Endothelial cell of umbilical vein (primary cell): ENCODE measurements around the gene MGAT5.

Experiments used
- CTCF ChIP-seq, 2 donors: IDR thresholded peaks; 1 replicate in 1 of 2; 2 replicates in 1 of 2; pipeline ENCODE4 v1.5.1; 2011; ENCODE audit warnings: low read length in 2 of 2, mild to moderate bottlenecking in 2 of 2, moderate library complexity in 2 of 2, control low read depth in 1 of 2, inconsistent platforms in 1 of 2, low read depth in 1 of 2; ENCODE audit not compliant: insufficient read depth in 1 of 2; ENCODE audit errors: extremely low read depth in 1 of 2
- EZH2 ChIP-seq: IDR thresholded peaks from 2 replicates; pipeline ENCODE4 v1.6.1; 2012; ENCODE audit warnings: borderline replicate concordance, low read depth, mild to moderate bottlenecking, moderate library complexity, low read length, inconsistent platforms; ENCODE audit not compliant: severe bottlenecking
- JUN ChIP-seq: IDR thresholded peaks from 2 replicates; pipeline ENCODE4 v1.6.1; 2011; ENCODE audit warnings: borderline replicate concordance, low read depth; ENCODE audit not compliant: insufficient read length, insufficient read depth
- MAX ChIP-seq: IDR thresholded peaks from 2 replicates; pipeline ENCODE4 v1.6.1; 2011; ENCODE audit not compliant: insufficient read depth, insufficient read length
- MYC ChIP-seq: IDR thresholded peaks from one replicate; pipeline ENCODE4 v1.6.1; 2011; ENCODE audit warnings: mild to moderate bottlenecking, low read depth, low read length
- POLR2A ChIP-seq: IDR thresholded peaks from 2 replicates; pipeline ENCODE4 v1.6.1; 2012; ENCODE audit warnings: low read depth, mild to moderate bottlenecking, control low read depth, low read length
- POLR2AphosphoS5 ChIP-seq: IDR thresholded peaks from 2 replicates; pipeline ENCODE4 v1.6.1; 2012; ENCODE audit warnings: low read depth, mild to moderate bottlenecking, control low read depth, low read length, moderate library complexity; ENCODE audit not compliant: insufficient read depth

- TF ChIP-seq POLR2A (no peak), JUN (no peak), POLR2AphosphoS5 (no peak), CTCF (IDR thresholded peaks at IDR 0.05; ENCODE audit: extremely low read depth in 1 of 2, insufficient read depth in 1 of 2, low read depth in 1 of 2, low read length in 2 of 2) (no peak), MYC (no peak), EZH2 (no peak), MAX (no peak)
Measured at GRCh38 chr2:134229540-134229939, 24.3 kb upstream of the MGAT5 start.
